ENCODE results near the gene DOCK2. TPM values are rescaled to one million over a fixed set of nuclear protein-coding genes. Genes with fewer than 3 reads are reported as not detected.

DOCK2 gene
- total and polyA plus RNA-seq, 8 donors, result 0.73 to 15.6 (median 1.7) TPM

DNA sequence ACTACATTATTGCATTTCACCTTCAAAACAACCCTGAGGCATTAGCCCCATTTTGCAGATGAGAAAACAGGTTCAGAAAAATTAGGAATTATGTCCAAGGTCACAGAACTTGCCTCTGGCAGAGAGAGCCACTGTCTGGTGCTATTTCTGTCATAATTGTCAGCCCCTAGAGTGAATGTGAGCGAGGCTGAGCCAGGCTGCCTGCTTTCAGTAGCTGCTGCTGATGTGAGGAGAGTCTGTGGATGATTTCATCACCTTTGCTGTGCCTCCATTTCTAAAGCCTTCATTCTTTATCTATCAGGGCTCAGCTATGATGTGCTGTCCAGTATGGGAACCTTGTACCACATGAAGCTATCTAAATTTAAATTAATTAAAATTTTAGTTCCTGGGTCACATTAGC lies 271.8 kb downstream of the DOCK2 start:
- 48 to 54% methylated on average over 1 of the region's 1 CpG for WGBS, 2 donors
- ATAC-seq (no peak), FAIRE-seq (no peak), DNase-seq (no peak)
- Histone ChIP-seq H3K4me1 (no peaks in the 10 kb centered on the region), H3K27ac (no peak overlapping the region), H3K36me3 (no peaks in the 10 kb centered on the region), H3K9me3 (no peaks in the 10 kb centered on the region), H3K4me3 (no peak overlapping the region), H3K27me3 (no peaks in the 10 kb centered on the region)
- TF ChIP-seq, protein P1, sequence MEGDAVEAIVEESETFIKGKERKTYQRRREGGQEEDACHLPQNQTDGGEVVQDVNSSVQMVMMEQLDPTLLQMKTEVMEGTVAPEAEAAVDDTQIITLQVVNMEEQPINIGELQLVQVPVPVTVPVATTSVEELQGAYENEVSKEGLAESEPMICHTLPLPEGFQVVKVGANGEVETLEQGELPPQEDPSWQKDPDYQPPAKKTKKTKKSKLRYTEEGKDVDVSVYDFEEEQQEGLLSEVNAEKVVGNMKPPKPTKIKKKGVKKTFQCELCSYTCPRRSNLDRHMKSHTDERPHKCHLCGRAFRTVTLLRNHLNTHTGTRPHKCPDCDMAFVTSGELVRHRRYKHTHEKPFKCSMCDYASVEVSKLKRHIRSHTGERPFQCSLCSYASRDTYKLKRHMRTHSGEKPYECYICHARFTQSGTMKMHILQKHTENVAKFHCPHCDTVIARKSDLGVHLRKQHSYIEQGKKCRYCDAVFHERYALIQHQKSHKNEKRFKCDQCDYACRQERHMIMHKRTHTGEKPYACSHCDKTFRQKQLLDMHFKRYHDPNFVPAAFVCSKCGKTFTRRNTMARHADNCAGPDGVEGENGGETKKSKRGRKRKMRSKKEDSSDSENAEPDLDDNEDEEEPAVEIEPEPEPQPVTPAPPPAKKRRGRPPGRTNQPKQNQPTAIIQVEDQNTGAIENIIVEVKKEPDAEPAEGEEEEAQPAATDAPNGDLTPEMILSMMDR (IDR thresholded peaks at IDR 0.05), result no peak
- intact Hi-C loops (cut with DNase I), result no loop called here

- FAIRE-seq, result no peak
- intact Hi-C loops (cut with DNase I), result no loop called here
- Histone ChIP-seq H3K27ac (no peak overlapping the region), H3K4me3 (no peak overlapping the region), H3K27me3 (no peaks in the 10 kb centered on the region), H3K36me3 (no peaks in the 10 kb centered on the region), H3K9me3 (no peaks in the 10 kb centered on the region), H3K4me1 (no peaks in the 10 kb centered on the region)
- TF ChIP-seq, protein P1 (IDR thresholded peaks at IDR 0.05), result no peak
- 76 to 90% methylated on average over 3 of the region's 3 CpGs for WGBS, 2 donors
- DNase-seq, result no peak
- no peak for ATAC-seq
Measured at GRCh38 chr5:169909945-169910344, 272.9 kb downstream of the DOCK2 start.

DNA sequence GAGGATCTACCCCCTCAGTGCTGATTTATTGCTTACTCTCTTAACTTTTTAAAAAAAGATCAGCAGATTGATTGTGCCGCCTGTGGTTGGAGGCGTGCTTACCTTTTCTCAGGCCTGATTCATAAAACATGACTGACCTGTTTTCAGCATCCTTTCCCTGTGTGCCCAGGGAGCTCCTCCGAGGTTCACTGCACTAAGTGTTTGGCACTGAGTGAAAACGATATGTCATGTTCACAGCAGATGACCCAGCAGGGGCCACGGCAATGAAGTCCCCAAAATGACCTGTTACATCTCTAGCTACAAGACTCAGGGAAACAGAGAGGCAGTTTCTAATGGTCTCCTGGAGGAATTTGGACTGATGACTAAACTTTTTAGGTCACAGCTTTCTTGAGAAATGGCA lies 273.3 kb downstream of the DOCK2 start:
- Histone ChIP-seq H3K4me1 (no peaks in the 10 kb centered on the region), H3K4me3 (no peak overlapping the region), H3K27ac (no peak overlapping the region), H3K27me3 (no peaks in the 10 kb centered on the region), H3K36me3 (no peaks in the 10 kb centered on the region), H3K9me3 (no peaks in the 10 kb centered on the region)
- 69 to 71% methylated on average over 5 of the region's 5 CpGs for WGBS, 2 donors
- ATAC-seq (no peak), DNase-seq (no peak), FAIRE-seq (no peak)
- intact Hi-C loops (cut with DNase I), result no loop called here
- TF ChIP-seq, protein P1 (IDR thresholded peaks at IDR 0.05), result no peak

GRCh38 chr5:169911448-169912212 lies 274.6 kb downstream of the DOCK2 start:
- no peaks in the 10 kb centered on the region for H3K36me3 ChIP-seq
- TF ChIP-seq, protein P1 (IDR thresholded peaks at IDR 0.05), result no peak
- H3K27me3 ChIP-seq, result no peaks in the 10 kb centered on the region
- H3K4me3 ChIP-seq, result no peak overlapping the region
- H3K4me1 ChIP-seq, result no peaks in the 10 kb centered on the region
- no peak for FAIRE-seq
- no peak for DNase-seq
- H3K27ac ChIP-seq, result no peak overlapping the region
- intact Hi-C loops (cut with DNase I), result no loop called here
- WGBS, 2 donors, result 55 to 58% methylated on average over 4 of the region's 4 CpGs
- no peak for ATAC-seq
- H3K9me3 ChIP-seq, result no peaks in the 10 kb centered on the region

GRCh38 chr5:169913479-169913878 lies 276.4 kb downstream of the DOCK2 start:
- no peak for DNase-seq
- no peak for FAIRE-seq
- no peak for ATAC-seq
- Histone ChIP-seq H3K36me3 (no peaks in the 10 kb centered on the region), H3K27me3 (no peaks in the 10 kb centered on the region), H3K4me3 (no peak overlapping the region), H3K9me3 (no peaks in the 10 kb centered on the region), H3K27ac (no peak overlapping the region), H3K4me1 (no peaks in the 10 kb centered on the region)
- TF ChIP-seq, protein P1 (IDR thresholded peaks at IDR 0.05), result no peak
- intact Hi-C loops (cut with DNase I), result no loop called here
- 62 to 66% methylated on average over 2 of the region's 2 CpGs for whole genome bisulfite sequencing, 2 donors
